HG03045 (cell line): Measurements from ENCODE around the gene ZCWPW2.

Source experiments
- ATAC-seq: cut with Tn5 transposase; IDR thresholded peaks from one replicate; pipeline ENCODE4 v1.9.1; 2021; ENCODE audit warnings: mild to moderate bottlenecking, moderate library complexity; ENCODE audit not compliant: unreplicated experiment

Gene ZCWPW2

DNA sequence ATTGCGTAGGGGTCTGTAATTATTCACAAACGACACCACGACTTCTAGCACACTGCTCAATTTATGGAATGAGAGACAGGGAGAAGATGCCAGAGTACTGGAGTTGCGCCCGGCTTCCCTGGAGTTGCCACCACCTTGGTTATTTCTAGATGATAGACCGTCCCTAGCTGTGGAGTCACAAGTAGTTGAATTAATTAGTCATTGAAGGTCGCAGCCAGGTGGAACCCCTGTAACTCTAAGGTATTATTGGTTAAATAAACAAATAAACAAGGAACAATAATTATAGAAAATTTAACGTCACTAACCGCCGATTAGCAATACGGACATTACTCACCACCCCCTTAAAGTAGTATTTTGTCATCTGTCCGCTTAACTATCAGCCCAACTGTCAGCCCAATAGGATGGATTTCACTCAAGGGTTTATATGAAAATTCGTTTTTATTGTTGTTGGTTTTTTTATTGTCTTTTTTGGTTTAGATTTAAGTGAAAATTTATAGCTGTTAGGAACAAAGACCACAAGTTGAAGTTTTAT, 1.0 kb downstream of the ZCWPW2 start:
- peak; percentile 0 for ATAC-seq

DNA sequence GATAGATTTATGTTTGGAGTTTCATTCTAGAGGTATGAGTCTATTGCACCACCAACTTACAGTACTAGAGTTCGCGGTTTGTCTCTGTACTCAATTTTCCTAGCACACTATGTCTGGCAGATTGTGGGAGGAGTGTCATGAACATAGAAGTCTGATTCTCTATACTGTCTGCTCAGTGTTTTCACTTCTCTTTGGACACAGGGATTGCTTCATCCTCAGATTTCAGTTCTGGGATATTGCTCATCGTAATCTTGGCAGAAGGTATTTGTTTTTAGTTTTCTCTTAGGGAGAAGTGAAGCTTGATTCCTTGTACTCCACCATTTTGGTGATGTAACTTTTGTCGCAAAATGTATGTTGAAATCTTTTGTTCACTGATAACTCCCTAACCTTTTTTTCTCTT, 27.9 kb downstream of the ZCWPW2 start:
- ATAC-seq = no peak

DNA sequence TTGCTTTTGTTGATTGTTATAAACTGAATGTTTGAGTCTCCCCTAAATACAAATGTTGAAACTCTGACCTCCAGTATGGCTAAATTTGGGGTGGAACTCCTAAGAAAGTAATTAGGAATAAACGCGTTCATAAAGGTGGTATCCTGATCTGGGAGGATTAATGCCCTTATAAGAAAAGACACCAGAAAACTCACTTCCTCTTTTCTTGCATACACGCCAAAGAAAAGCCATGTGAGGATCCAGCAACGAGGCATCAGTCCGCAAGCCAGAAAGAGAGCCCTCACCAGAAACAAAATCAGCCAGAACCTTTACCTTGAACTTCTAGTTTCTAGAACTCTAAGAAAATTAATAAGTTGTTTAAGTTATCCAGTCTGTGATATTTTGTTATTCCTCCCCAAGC, 37.5 kb downstream of the ZCWPW2 start:
- no peak for ATAC-seq

DNA sequence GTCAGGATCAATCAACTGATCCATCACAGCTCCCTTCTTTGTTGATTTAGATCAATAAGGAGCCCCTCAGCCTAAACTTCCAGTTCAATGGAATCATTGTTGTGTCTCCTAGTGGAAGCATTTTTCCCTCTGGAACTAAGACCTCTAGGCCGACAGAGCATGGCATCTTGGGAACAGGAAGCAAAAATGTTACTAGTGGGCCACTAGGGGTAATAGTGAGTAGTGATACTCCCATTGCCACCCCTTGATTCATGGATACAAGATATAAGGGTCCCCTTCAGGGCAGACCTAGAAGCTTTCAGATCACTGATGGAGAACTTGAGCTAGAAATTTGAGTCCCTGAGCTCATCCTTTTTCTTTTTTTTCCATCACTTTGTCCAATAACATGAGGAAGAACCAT, 40.5 kb downstream of the ZCWPW2 start:
- ATAC-seq = no peak

DNA sequence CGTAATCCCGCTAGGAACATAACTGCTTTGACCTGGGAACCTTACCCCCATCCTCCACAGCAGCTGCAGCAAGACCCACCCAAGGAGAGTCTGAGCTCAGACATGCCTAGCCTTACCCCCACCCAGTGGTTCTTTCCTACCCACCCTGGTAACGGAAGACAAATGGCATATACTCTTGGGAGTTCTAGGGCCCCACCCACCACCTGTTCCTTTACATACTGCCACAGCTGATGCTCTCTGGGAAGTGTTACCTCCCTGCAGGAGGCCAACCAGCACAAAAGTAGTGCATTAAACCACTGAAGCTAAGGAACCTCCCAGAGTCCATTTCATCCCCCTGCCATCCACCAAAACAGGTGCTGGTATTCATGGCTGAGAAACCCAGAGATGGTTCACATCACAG, 50.7 kb downstream of the ZCWPW2 start:
- no peak for ATAC-seq

DNA sequence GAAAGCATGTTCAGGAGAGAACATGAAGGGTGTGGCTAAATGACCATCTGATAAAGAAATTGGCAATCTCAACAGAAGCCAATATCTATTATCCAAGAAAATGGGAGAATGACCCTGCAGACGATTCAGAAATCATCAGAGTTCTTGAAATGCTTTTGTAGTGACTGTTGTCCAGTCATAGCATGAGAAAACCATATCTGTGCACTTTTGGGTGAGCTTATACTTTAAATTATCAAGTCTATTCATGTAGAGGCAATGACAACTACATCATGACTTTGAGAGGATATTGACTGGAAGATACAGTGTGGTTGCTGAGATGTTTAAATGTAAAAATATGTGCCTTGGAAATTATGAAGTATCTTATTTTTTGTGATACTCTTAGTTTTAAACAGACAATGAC, 57.7 kb downstream of the ZCWPW2 start:
- ATAC-seq = no peak

DNA sequence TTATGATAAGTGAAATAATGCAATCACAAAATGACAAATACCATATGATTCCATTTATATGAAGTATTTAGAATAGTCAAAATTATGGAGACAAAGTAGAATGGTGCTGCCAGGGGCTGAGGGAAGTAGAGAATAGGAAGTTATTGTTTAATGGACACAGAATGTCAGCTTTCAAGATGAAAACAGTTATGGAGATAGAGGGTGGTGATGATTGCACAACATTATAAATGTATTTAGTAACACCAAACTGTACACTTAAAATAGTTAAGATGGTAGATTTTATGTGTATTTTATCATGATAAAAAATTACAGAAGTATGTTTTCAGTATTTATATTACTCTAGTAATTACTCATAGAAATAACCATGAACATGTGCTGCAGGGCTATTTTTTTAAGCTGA, 100.9 kb downstream of the ZCWPW2 start:
- ATAC-seq = no peak

DNA sequence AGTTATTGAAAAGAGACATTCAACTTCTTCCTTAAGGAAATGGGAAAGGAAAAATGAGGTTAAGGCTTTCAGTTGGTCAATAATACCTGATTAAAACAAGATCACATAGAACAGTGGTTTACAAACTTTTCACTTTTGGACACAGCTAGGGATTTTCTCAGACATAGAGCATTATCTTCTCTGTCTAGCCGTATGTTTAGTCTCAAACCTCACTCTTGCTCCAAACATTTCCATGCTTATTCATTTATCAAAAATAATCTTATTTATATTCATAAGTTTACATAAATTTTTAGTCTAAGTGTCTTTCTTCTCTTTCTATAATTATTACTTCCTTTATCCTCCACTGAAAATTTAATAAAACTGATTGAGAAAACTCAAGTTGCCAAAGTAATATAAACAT, 114.3 kb downstream of the ZCWPW2 start:
- no peak for ATAC-seq

DNA sequence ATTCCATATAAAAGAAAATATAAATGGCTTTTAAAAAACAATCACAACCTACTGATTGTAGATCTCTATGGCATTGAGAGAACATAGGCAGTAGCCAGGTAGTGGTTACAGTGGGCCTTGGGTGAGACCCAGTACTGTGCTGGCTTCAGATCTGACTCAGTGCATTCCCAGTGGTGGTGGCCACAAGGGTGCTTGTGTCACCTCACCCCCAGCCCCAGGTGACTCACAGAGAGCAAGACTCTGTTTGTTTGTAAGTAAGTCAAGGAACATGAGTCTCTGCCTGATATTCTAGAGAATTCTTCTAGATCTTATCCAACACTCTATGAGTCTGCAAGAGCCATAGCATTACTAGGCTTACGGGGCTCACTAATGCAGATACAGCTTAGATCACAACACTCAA, 118.9 kb downstream of the ZCWPW2 start:
- no peak for ATAC-seq

DNA sequence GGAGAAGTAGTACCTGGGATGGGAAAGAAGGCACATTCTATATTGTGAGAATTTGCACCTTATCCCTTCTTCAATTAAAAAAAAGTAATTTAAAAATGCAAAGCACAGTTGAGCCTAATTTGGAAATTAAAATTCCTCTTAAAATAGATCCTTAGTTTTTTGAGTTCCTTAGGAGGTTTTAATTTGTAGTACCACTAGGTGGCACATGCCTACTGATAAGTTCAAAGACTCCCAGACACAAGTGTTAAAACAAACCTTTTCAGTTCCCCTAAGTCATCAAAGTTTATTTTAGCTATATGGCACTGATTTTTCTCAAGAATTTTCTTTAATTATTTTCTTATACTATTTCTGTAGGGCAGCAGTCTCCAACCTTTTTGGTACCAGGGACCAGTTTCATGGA, 127.7 kb downstream of the ZCWPW2 start:
- no peak for ATAC-seq

DNA sequence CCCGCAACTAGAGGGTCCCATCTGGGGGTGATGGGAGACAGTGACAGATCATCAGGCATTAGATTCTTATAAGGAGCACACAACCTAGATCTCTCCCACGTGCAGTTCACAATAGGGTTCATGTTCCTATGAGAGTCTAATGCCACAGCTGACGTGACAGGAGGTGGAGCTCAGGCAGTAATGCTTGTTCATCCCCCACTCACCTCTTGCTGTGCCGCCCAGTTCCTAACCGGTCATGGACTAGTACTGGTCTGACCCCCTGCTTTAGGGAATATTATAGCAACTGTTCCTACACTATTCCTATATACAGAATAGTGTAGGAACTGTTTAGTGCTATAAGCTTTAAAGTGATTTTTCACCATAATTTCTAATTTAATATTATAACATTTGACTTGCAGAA, 128.2 kb downstream of the ZCWPW2 start:
- no peak for ATAC-seq

DNA sequence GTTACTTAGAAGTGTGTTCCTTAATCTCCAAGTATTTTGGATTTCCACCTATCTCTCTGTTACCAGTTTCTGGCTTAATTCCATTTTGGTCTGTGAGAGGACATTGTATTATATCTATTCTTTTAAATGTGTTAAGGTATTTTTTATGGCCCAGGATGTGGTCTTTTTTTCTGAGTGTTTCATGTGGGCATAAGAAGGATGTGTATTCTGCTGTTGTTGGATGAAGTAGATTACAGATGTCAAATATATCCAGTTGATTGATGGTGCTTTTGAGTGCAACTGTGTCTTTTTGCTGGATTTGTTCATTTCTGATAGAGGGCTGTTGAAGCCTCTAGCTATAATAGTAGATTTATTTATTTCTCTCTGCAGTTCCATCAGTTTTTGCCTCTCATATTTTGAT, 136.6 kb downstream of the ZCWPW2 start:
- no peak for ATAC-seq

DNA sequence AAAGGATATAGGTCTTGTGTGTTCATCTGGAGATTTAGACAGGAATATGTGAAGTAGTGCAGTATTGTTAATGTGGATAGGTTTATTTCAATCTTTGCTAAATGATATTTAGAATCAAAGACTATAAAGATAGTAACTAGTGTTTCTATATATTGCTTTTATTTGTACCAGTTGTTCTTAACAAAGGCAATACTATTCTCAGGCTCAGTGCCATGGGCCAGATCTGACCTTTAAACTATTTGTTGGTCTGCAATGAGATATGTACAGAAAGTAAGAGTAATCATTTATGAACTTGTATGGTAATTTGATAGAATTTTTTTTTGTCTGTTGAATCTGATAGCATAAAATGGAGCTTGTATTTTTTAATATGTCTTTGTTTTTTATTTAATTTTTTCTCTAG, 146.8 kb downstream of the ZCWPW2 start:
- no peak for ATAC-seq

DNA sequence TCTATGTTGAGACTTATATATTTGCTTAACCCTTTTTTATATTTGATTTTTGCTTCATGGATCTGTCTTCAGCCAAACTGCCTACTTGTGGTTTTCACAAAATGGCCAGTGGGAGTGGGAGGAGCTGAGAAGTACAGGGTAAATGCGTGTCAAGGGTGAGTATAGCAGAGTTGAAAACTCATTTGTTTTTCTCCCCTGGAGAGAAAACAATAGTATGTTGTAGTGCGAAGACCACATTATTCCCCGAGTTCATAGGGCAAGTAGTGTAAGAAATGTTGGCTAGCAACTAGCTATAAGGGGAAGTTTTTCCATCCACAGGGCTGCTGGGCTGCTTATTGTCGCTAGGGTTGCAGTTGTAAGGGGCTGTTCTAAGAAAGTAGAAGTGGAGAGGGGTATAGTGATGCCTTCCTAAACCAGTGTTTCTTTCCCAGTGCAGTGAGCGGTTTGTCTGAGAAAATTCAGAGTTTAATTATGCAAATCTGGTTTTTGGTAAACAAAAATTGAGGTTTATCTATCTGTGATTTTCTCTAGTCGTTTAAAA, 153.9 kb downstream of the ZCWPW2 start:
- no peak for ATAC-seq

DNA sequence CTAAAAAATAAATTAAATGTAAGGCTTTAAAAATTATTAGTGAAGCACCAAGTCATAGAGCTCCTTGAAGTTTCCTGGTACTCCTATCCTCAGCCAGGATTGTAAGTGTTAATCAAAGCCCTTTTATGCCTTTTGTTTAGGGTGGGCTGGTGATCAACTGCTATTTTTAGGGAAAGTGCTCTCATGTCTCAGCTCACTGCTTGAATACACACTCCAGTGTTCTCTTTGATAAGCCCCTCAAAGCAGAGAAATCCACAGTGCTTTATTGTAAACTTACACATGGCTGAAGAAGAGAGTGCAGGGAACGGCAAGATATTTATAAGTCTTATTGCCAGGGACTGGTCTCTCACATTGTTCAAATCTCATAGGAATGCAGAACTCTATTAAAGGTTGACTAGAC, 156.5 kb downstream of the ZCWPW2 start:
- ATAC-seq = no peak

DNA sequence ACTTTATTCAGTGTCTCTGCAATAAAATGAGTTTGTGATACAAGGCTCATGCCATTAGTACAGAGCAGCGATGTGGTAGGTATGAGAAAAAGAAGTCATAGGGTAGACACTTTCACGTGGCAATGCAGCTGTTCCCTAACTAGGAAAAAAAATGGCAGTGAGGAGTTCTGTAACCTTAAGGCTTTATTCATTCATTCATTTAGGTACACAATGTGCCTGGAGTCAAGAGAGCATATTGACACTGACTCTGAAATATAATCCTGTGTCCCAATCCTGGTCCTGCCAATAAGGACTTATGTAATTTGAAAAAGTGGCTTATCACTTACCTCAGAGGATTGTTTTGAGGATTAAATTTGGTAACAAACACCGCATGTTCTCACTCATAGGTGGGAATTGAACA, 173.1 kb downstream of the ZCWPW2 start:
- ATAC-seq = no peak

DNA sequence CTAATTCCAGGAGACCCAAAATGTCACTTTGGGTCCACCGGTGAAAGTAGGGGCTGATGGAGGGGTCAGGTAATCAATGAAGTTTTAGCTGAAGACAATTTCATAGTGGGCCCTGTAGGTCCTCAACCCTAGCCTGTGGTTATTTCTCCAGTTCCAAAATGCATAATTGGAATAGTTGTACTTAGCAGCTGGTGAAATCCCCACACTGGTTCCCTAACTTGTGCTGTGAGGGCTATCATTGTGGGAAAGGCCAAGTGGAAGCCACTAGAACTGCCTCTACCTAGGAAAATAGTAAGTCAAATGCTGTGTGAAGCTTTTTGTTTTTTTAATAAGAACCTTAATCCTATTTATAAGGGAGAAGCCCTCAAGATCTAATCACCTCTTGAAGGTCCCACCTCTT, 193.8 kb downstream of the ZCWPW2 start:
- no peak for ATAC-seq

DNA sequence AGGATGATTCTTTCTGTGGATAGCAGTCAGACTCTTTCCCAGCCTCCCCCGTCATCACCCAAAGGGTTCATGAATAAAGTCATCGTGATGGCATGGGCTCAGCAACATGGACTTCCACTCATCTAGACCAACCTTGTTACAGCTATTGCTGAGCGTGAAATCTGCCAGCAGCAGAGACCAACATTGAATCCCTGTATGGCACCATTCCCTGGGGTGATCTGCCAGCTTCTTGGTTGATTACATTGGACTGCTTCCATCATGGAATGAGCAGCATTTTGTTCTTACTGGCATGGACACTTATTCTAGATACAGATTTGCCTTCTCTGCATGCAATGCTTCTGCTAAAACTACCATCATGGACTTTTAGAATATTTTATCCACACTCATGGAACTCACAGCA, 195.7 kb downstream of the ZCWPW2 start:
- no peak for ATAC-seq

DNA sequence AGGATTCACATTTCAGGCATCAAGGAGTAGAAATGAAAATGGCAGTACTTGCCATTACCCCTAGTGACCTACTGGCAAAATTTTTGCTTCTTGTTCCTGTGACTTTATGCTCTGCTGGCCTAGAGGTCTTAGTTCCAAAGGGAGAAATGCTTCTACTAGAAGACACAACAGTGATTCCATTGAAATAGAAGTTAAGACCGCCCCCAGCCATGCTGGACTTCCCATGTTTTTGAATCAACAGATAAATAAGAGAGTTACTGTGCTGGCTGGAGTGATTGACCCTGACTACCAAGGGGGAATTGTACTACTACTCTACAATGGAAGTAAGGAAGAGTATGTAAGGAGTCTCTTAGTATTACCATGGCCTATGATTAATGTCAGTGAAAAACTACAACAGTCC, 196.3 kb downstream of the ZCWPW2 start:
- ATAC-seq = no peak

DNA sequence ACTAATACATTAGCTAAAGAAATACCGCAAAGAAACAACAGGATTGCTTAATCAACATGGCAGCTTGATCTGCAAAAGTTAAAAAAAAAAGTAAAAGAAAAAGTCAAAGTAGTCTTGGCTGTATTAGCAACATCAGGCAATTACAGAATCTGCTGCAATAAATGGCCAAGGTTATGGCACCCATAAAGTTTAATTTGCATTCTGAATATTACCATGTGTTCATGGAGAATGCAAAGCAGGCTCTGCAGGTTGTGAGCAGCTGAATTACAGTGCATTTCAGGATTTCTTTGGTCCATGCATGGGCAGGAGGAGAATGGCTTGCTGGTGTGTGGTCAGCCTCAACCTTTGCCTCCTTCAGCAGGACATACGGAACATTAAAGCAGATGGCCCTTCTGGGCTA, 199.2 kb downstream of the ZCWPW2 start:
- no peak for ATAC-seq

DNA sequence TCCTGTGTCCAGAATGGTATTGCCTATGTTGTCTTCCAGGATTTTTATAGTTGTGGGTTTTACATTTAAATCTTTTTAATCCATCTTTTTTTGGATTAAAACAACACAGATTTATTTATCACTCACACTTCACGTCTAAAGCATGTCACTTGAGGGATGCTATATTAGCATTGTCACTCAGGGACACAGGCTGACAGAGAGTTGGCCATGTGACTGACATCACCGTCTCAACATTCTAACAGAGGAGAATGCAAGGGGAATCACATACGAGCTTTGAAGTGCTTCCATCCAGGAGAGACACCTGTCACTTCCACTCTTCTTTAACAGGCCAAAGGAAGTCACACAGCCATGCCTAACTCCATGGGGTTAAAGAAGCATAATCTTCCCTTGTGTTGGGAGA, 204.7 kb downstream of the ZCWPW2 start:
- no peak for ATAC-seq

DNA sequence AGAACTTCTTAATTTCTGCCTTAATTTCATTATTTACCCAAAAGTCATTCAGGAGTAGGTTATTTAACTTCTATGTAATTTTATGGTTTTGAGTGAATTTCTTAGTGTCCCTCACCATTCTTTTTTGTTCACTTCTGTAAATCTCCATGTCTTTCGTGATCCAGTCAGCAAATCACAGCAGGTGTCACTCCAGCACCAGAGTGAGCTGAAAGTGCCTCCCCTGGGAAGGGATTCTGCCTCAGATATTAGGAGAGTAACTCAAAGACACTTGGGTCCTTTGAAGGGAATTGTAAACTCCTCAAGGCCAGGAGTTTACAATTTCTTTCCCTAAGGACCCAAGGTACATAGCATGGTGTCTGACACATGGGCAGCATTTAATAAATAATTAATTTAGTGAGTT, 207.7 kb downstream of the ZCWPW2 start:
- no peak for ATAC-seq

DNA sequence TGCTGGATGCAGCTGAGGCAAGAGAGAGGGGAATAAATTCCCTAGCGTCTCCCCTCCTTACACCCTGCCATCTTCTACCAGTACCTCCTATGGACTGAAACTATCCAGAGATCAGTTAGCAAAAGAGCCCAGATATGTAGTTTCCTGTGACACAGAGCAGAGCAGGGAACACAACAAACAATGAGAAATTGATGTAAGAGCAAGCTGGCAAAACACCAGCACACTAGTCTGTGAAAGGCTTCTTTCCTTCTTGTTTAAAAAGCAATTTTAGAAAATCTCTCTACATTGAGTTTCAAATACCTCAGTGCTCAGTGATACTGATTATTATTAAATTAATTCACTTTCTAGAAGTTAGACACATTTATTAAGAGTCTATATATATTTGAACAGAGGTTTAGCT, 215.7 kb downstream of the ZCWPW2 start:
- ATAC-seq = no peak

DNA sequence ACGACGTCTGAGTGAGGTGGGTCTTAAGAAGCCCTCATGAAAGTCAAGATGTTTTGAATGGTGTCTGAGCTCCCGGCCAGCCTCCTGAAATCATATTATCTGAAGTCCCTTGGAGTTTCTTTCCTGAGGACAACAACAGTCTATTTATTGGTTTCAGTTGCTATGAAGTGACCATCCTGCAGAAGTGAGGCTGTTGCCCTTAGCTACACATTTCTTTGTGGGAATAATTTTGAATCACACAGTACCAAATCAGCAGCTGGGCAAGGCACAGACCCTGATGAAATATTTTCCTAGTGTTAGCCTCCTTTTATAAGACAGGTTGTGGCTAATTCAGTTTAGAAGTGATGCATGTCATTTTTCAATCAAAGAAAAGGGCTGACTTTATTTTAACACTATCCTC, 220.8 kb downstream of the ZCWPW2 start:
- no peak for ATAC-seq
